Mesodermal cell (in vitro differentiated cells): ENCODE measurements around the gene AGER.
A peak's percentile ranks its signal among the peaks of the same experiment; 100 is the strongest.
"Not testable (repeated sequence)": the region's sequence is repeated elsewhere in the genome, so short reads cannot be mapped to it uniquely, and the experiment has no call there.

ENCODE experiments used
- H3K27ac ChIP-seq: 2 replicates; pipeline ENCODE4 v1.7.0; 2013; ENCODE audit warnings: mild to moderate bottlenecking, low read depth, low read length, moderate library complexity; ENCODE audit not compliant: severe bottlenecking
- H3K36me3 ChIP-seq: 2 replicates; pipeline ENCODE4 v1.7.1; 2013; ENCODE audit warnings: mild to moderate bottlenecking, low read length, moderate library complexity; ENCODE audit not compliant: control insufficient read depth, insufficient read depth
- H3K4me1 ChIP-seq: one replicate; pipeline ENCODE4 v1.7.1; 2013; ENCODE audit warnings: mild to moderate bottlenecking, low read length; ENCODE audit not compliant: insufficient read depth, control insufficient read depth, poor library complexity, severe bottlenecking
- H3K4me3 ChIP-seq: 2 replicates; pipeline ENCODE4 v1.7.0; 2013; ENCODE audit warnings: low read length, control low read depth, mild to moderate bottlenecking; ENCODE audit not compliant: insufficient read depth, poor library complexity, severe bottlenecking; ENCODE audit errors: extremely low read depth
- H3K9me3 ChIP-seq: 2 replicates; pipeline ENCODE4 v1.7.1; 2013; ENCODE audit warnings: mild to moderate bottlenecking, low read length, moderate library complexity; ENCODE audit not compliant: control insufficient read depth
- WGBS, 2 experiments: methylation state at CpG; one replicate each; pipeline ENCODE4 v1.1.5; 2013; ENCODE audit warnings: missing lambda C conversion rate in 2 of 2; ENCODE audit not compliant: insufficient coverage in 2 of 2; 5-methylcytosine and 5-hydroxymethylcytosine counted together

Gene AGER

GRCh38 chr6:32146687-32147086 is 37.4 kb downstream of the AGER start:
- H3K36me3 ChIP-seq, result no peaks in the 10 kb centered on the region
- WGBS, 2 experiments, result 38 to 40% methylated on average over 4 of the region's 4 CpGs
- no peak overlapping the region for H3K4me3 ChIP-seq
- H3K9me3 ChIP-seq, result no peaks in the 10 kb centered on the region
- peaks cover 11% of the 10 kb centered on the region for H3K4me1 ChIP-seq
- peak overlapping the region; percentile 70 for H3K27ac ChIP-seq

GRCh38 chr6:32146287-32146686 is 37.8 kb downstream of the AGER start:
- Histone ChIP-seq H3K9me3 (no peaks in the 10 kb centered on the region), H3K4me3 (no peak overlapping the region), H3K36me3 (no peaks in the 10 kb centered on the region), H3K4me1 (peaks cover 11% of the 10 kb centered on the region), H3K27ac (peak overlapping the region; percentile 70)
- 88 to 93% methylated on average over 1 of the region's 1 CpG for WGBS, 2 experiments

GRCh38 chr6:32144238-32144637 is 39.8 kb downstream of the AGER start:
- not testable (repeated sequence) for H3K27ac ChIP-seq, H3K4me3 ChIP-seq, H3K9me3 ChIP-seq, H3K36me3 ChIP-seq
- H3K4me1 ChIP-seq, result peaks cover 11% of the 10 kb centered on the region
- WGBS, 2 experiments, result no CpG with 5 or more reads among the region's 7 CpGs

GRCh38 chr6:32140420-32141046 is 43.5 kb downstream of the AGER start:
- H3K36me3 ChIP-seq, result no peaks in the 10 kb centered on the region
- WGBS, 2 experiments, result 87 to 97% methylated on average over 5 of the region's 5 CpGs
- no peak overlapping the region for H3K4me3 ChIP-seq
- no peak overlapping the region for H3K27ac ChIP-seq
- H3K4me1 ChIP-seq, result no peaks in the 10 kb centered on the region
- H3K9me3 ChIP-seq, result no peaks in the 10 kb centered on the region

- Histone ChIP-seq H3K9me3 (no peaks in the 10 kb centered on the region), H3K4me1 (no peaks in the 10 kb centered on the region), H3K36me3 (no peaks in the 10 kb centered on the region), H3K4me3 (no peak overlapping the region), H3K27ac (no peak overlapping the region)
- WGBS, 2 experiments, result 97 to 100% methylated on average over 2 to 3 of the region's 5 CpGs
Measured at GRCh38 chr6:32139590-32139989, 44.5 kb downstream of the AGER start.

GRCh38 chr6:32137454-32137853 is 46.6 kb downstream of the AGER start:
- H3K4me1 ChIP-seq, result peaks cover 3% of the 10 kb centered on the region
- no peak overlapping the region for H3K27ac ChIP-seq
- no peaks in the 10 kb centered on the region for H3K9me3 ChIP-seq
- no peaks in the 10 kb centered on the region for H3K36me3 ChIP-seq
- H3K4me3 ChIP-seq, result no peak overlapping the region

- Histone ChIP-seq H3K9me3 (no peaks in the 10 kb centered on the region), H3K27ac (no peak overlapping the region), H3K4me1 (peaks cover 11% of the 10 kb centered on the region), H3K36me3 (no peaks in the 10 kb centered on the region), H3K4me3 (no peak overlapping the region)
- WGBS, 2 experiments, result 86% methylated on average over 4 of the region's 4 CpGs; no CpG with 5 or more reads in 1 of the 2 experiments
Measured at GRCh38 chr6:32133786-32134185, 50.3 kb downstream of the AGER start.

- Histone ChIP-seq H3K4me1 (peaks cover 15% of the 10 kb centered on the region), H3K27ac (no peak overlapping the region), H3K36me3 (no peaks in the 10 kb centered on the region), H3K9me3 (no peaks in the 10 kb centered on the region), H3K4me3 (no peak overlapping the region)
Measured at GRCh38 chr6:32132110-32132509, 51.9 kb downstream of the AGER start.

- H3K4me1 ChIP-seq, result peaks cover 20% of the 10 kb centered on the region
- H3K4me3 ChIP-seq, result no peak overlapping the region
- 93% methylated on average over 4 to 8 of the region's 14 CpGs for WGBS, 2 experiments
Measured at GRCh38 chr6:32131439-32131948, 52.6 kb downstream of the AGER start.

More at GRCh38 chr6:32131439-32131948, 52.6 kb downstream of the AGER start:
- H3K36me3 ChIP-seq, result peaks cover 2% of the 10 kb centered on the region
- no peaks in the 10 kb centered on the region for H3K9me3 ChIP-seq
- H3K27ac ChIP-seq, result no peak overlapping the region
